Lower leg skin (tissue), 4 donors: ENCODE results near the gene SMG6. TPM values are rescaled to one million over a fixed set of nuclear protein-coding genes. Genes with fewer than 3 reads are reported as not detected.
"Not testable (repeated sequence)": the region's sequence is repeated elsewhere in the genome, so short reads cannot be mapped to it uniquely, and the experiment has no call there.

Experiments used
- DNase-seq, 2 donors: peaks; one replicate each; pipeline ENCODE4 v3.0.0-alpha.2; 2019; ENCODE audit warnings: low spot score in 2 of 2
- H3K4me3 ChIP-seq: fragments of 200-600 bp; sonication (generic); 2 replicates; pipeline ENCODE4 v1.5.1; 2017; ENCODE audit warnings: mild to moderate bottlenecking, low read depth; ENCODE audit not compliant: poor library complexity, severe bottlenecking
- POLR2A ChIP-seq, 2 donors: fragments of 450-650 bp; IDR thresholded peaks; one replicate each; pipeline ENCODE4 v1.6.1; 2016 to 2017; ENCODE audit warnings: antibody characterized with exemption in 2 of 2, mild to moderate bottlenecking in 1 of 2, moderate library complexity in 1 of 2
- WGBS, 2 donors: methylation state at CpG; one replicate each; pipeline ENCODE4 v1.1.5; 2018; 5-methylcytosine and 5-hydroxymethylcytosine counted together
- intact Hi-C: fragments of 100-400 bp; cut with DNase I; formaldehyde crosslinking; loops from one replicate; pipeline ENCODE4 v1.15.0; 2023; ENCODE audit warnings: low total_unique reads
- total RNA-seq, 4 donors: library from RNA; depleted of rRNA; stranded (reverse); fragments of >200 nt; gene quantifications; one replicate each; pipeline ENCODE4 v1.1.0, GENCODE V29; 2016
- TF ChIP-seq, protein P1 (sequence below), 3 donors: fragments of 450-650 bp; IDR thresholded peaks; one replicate each; pipeline ENCODE4 v1.5.1; 2016; ENCODE audit warnings: antibody characterized with exemption in 3 of 3, mild to moderate bottlenecking in 3 of 3, moderate library complexity in 2 of 3

SMG6 gene
- total RNA-seq, 4 donors from 2014 or later: 22.5 to 54.6 (median 29.5) TPM

DNA sequence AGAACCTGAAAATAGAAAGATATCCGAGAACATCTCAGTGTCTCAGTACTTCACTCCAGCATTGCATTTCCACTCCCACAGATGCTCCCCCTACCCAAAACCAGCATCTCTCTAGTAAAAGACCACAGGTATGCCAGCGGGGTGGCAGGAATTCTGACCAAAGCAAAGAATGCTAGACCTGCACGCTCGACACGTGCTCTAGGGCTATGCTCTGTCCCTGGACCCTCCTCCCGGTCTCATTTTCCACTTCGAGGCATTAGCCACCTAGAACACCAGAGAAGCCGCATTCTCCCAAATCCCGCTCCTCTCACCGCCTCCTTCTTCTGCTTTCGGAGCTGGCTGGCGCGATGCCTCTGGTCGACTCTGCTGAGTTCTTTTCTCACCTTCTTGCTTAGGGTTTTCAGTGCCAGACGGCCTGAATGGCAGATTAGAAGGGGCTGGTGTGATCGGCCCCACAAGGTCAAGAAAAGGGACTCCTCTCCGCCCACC is 32.2 kb upstream of the SMG6 start:
- peak overlapping the region; percentile 72 for H3K4me3 ChIP-seq
- WGBS, 2 donors: 2% methylated on average over 17 of the region's 17 CpGs
- DNase-seq: no peak
- intact Hi-C loops: no loop called here
- TF ChIP-seq POLR2A (IDR thresholded peaks at IDR 0.05): no peak
- TF ChIP-seq, protein P1, sequence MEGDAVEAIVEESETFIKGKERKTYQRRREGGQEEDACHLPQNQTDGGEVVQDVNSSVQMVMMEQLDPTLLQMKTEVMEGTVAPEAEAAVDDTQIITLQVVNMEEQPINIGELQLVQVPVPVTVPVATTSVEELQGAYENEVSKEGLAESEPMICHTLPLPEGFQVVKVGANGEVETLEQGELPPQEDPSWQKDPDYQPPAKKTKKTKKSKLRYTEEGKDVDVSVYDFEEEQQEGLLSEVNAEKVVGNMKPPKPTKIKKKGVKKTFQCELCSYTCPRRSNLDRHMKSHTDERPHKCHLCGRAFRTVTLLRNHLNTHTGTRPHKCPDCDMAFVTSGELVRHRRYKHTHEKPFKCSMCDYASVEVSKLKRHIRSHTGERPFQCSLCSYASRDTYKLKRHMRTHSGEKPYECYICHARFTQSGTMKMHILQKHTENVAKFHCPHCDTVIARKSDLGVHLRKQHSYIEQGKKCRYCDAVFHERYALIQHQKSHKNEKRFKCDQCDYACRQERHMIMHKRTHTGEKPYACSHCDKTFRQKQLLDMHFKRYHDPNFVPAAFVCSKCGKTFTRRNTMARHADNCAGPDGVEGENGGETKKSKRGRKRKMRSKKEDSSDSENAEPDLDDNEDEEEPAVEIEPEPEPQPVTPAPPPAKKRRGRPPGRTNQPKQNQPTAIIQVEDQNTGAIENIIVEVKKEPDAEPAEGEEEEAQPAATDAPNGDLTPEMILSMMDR (IDR thresholded peaks at IDR 0.05): no peak

DNA sequence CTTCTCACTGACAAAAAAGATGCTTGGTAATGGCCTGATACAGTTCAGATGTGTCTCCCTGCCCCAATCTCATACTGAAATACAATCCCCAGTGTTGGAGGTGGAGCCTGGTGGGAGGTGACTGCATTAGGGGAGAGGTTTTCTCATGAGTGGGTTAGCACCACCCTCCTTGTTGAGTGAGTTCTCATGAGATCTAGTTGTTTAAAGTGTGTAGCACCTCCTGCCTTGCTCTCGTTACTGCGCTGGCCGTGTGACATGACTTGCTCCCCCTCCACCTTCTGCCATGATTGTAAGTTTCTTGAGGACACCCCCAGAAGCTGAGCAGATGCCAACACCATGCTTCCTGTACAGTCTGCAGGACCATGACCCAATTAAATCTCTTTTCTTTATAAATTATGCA is 27.7 kb upstream of the SMG6 start:
- no peak overlapping the region for H3K4me3 ChIP-seq
- no peak for TF ChIP-seq POLR2A (IDR thresholded peaks at IDR 0.05)
- TF ChIP-seq, protein P1 (IDR thresholded peaks at IDR 0.05): no peak
- intact Hi-C loops: no loop called here
- DNase-seq: no peak
- WGBS, 2 donors: 83 to 91% methylated on average over 3 of the region's 3 CpGs

DNA sequence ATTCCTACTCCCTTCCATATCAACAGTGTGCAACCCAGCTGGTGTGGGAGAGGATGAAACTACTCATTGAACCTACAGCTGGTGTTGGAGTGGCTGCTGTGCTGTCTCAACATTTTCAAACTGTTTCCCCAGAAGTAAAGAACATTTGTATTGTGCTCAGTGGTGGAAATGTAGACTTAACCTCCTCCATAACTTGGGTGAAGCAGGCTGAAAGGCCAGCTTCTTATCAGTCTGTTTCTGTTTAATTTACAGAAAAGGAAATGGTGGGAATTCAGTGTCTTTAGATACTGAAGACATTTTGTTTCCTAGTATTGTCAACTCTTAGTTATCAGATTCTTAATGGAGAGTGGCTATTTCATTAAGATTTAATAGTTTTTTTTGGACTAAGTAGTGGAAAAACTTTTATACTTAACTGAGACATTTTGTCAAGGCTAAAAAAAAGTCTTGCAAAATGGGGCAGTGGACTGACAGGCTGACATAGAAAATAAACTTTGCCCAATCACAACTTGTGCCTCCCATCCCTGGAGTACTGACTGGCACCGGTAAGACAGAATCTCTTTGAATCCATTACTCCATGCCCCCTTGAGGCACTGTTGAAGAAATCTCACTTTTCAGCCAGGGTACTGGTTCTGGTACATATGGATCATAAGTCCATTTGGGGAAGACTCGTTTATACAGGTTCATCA is 20.2 kb upstream of the SMG6 start:
- intact Hi-C loops: no loop called here
- H3K4me3 ChIP-seq: no peak overlapping the region
- DNase-seq: peak in 1 of 2 donors; percentile 9
- TF ChIP-seq, protein P1 (IDR thresholded peaks at IDR 0.05): no peak
- TF ChIP-seq POLR2A (IDR thresholded peaks at IDR 0.05): no peak
- WGBS, 2 donors: 80 to 82% methylated on average over 2 of the region's 2 CpGs

DNA sequence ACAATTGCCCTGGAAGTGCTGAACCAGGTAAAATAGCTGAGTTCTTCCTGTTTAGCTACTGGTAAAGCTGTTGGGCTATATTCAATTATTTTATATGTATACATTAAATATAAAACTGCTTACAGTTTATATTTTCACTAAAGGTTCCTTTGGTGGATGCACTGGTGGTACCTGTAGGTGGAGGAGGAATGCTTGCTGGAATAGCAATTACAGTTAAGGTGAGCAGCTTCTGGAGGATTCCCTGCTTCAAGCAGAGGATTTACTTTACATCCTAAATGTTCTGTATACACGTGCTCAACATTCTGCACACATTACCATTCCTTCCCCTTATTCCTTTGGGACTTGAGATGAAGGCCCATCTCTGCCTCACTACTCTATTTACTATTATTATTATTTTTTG is 17.8 kb upstream of the SMG6 start:
- H3K4me3 ChIP-seq: no peak overlapping the region
- TF ChIP-seq, protein P1 (IDR thresholded peaks at IDR 0.05): no peak
- TF ChIP-seq POLR2A (IDR thresholded peaks at IDR 0.05): no peak
- WGBS, 2 donors: 57 to 71% methylated on average over 1 of the region's 1 CpG
- no peak for DNase-seq
- intact Hi-C loops: no loop called here

DNA sequence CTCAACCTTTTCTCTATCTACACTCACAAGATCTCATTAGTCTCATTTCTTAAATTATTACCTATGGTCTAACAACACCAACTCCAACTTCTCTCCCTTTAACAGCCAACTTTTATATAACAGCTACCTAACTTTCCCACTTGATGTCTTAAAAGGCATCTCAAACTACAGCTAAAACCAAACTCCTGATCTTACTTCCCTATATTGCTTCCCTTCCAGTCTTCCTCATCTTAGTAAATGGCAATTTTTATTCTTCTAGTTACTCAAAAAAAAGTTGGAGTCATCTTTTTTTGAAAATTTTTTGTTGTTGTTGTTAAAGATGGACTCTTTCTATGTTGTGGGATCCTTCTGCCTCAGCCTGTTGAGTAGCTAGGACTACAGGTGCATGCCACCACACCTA is 15.5 kb upstream of the SMG6 start:
- no peak for DNase-seq
- no peak for TF ChIP-seq POLR2A (IDR thresholded peaks at IDR 0.05)
- TF ChIP-seq, protein P1 (IDR thresholded peaks at IDR 0.05): no peak
- intact Hi-C loops: no loop called here
- no peak overlapping the region for H3K4me3 ChIP-seq

DNA sequence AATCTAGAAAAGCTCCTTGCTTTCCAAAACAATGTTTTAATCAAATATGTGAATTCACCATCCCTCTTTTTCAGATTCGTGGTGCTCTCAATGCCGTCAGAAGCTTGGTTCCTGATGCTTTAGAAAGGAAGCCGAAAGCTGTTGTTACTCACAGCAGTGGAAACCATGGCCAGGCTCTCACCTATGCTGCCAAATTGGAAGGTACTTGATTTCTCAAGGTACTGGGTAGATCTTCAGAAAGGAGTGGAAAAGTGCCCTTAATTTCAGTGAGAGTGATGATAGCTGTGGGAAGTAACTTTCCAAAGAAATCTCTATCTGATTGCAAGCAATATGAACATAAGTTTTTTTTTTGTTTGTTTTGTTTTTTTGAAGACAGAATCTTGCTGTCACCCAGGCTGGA is 14.2 kb upstream of the SMG6 start:
- WGBS, 2 donors: 90 to 94% methylated on average over 3 of the region's 3 CpGs
- intact Hi-C loops: no loop called here
- DNase-seq: no peak
- no peak overlapping the region for H3K4me3 ChIP-seq
- TF ChIP-seq, protein P1 (IDR thresholded peaks at IDR 0.05): no peak
- no peak for TF ChIP-seq POLR2A (IDR thresholded peaks at IDR 0.05)

DNA sequence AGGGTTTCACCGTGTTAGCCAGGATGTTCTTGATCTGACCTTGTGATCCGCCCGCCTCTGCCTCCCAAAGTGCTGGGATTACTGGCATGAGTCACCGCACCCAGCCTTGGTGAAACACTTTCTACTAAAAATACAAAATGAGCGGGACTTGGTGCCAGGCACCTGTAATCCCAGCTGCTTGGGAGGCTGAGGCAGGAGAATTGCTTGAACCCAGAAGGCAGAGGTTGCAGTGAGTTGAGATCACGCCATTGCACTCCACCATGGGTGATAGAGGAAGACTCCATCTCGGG is 13.3 kb upstream of the SMG6 start:
- intact Hi-C loops, H3K4me3 ChIP-seq, DNase-seq: not testable (repeated sequence)
- WGBS, 2 donors: 78 to 79% methylated on average over 7 of the region's 7 CpGs
